ENCODE results near the gene SYNGR3. TPM values are rescaled to one million over a fixed set of nuclear protein-coding genes. Genes with fewer than 3 reads are reported as not detected.

The SYNGR3 gene
- total and polyA plus RNA-seq, 2 of the 13 experiments (the other 11 are each of a cell fraction or from before 2014, with no cell fraction given), result 0.97 to 5.7 TPM

- Histone ChIP-seq H3K36me3 (replicated peaks in 1 of 2; ENCODE audit: control insufficient read depth in 1 of 2, insufficient read depth in 2 of 2, low read length in 2 of 2) (no peaks in the 10 kb centered on the region), H3K4me1 (ENCODE audit: insufficient read depth, low read length) (peaks cover 51% of the 10 kb centered on the region), H3K27me3 (ENCODE audit: control insufficient read depth in 1 of 2, insufficient read depth in 2 of 2, low read length in 2 of 2) (peaks cover 0 to 5% of the 10 kb centered on the region in 2 experiments; a peak in 1 of 5 replicates), H3K79me2 (ENCODE audit: insufficient read depth, low read length) (peaks cover 14% of the 10 kb centered on the region), H3K4me2 (ENCODE audit: low read depth, low read length) (no peak overlapping the region), H3K9ac (ENCODE audit: insufficient read depth, low read depth, low read length) (no peak overlapping the region), H3K4me3 (replicated peaks in 1 of 3; ENCODE audit: insufficient read depth in 1 of 3, low read depth in 2 of 3, low read length in 3 of 3) (no peak overlapping the region), H3K27ac (ENCODE audit: extremely low read length, insufficient read depth, low read length) (no peak overlapping the region), H3K9me3 (ENCODE audit: low read length) (no peaks in the 10 kb centered on the region), H4K20me1 (ENCODE audit: insufficient read depth, low read length) (no peaks in the 10 kb centered on the region; the same call in 1 of the 2 replicates), H2AFZ (ENCODE audit: low read length) (no peak overlapping the region)
- WGBS (ENCODE audit: low lambda C conversion rate), result 84% methylated on average over 20 of the region's 21 CpGs
- in situ Hi-C loops (cut with HindIII; ENCODE audit: extremely low pct_ligation_motif_present, low pct_unique_long_range_greater_than_20kb), result no loop called here
- DNase-seq (ENCODE audit: low spot score) (no peak), FAIRE-seq (no peak), ATAC-seq (no peak)
- no TSS peak for BruUV-seq (replicated peaks)
- intact Hi-C loops (cut with micrococcal nuclease; ENCODE audit: unreplicated experiment), result no loop called here
- TF ChIP-seq SOX13 (IDR thresholded peaks at IDR 0.05), result no peak
- TF ChIP-seq SOX13 (CRISPR knock-in tag; conservative IDR thresholded peaks at IDR 0.05 in 1 of 2, IDR thresholded peaks at IDR 0.05 in 1 of 2), result no peak
- TF ChIP-seq ERF (CRISPR knock-in tag; IDR thresholded peaks at IDR 0.05), result no peak
- TF ChIP-seq ZNF713 (CRISPR knock-in tag; IDR thresholded peaks at IDR 0.05), result no peak
- TF ChIP-seq ZNF382 (CRISPR knock-in tag; IDR thresholded peaks at IDR 0.05; ENCODE audit: borderline replicate concordance), result no peak
- TF ChIP-seq, protein P1, sequence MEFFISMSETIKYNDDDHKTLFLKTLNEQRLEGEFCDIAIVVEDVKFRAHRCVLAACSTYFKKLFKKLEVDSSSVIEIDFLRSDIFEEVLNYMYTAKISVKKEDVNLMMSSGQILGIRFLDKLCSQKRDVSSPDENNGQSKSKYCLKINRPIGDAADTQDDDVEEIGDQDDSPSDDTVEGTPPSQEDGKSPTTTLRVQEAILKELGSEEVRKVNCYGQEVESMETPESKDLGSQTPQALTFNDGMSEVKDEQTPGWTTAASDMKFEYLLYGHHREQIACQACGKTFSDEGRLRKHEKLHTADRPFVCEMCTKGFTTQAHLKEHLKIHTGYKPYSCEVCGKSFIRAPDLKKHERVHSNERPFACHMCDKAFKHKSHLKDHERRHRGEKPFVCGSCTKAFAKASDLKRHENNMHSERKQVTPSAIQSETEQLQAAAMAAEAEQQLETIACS (CRISPR knock-in tag; IDR thresholded peaks at IDR 0.05), result no peak
- no peak for TF ChIP-seq ZNF747 (CRISPR knock-in tag; IDR thresholded peaks at IDR 0.05; ENCODE audit: borderline replicate concordance)
- no peak for TF ChIP-seq ZNF776 (CRISPR knock-in tag; IDR thresholded peaks at IDR 0.05)
- TF ChIP-seq SOX5 (CRISPR knock-in tag; IDR thresholded peaks at IDR 0.05; ENCODE audit: borderline replicate concordance), result no peak
- no peak for TF ChIP-seq ZNF354B (CRISPR knock-in tag; IDR thresholded peaks at IDR 0.05)
- TF ChIP-seq ZZZ3 (CRISPR knock-in tag; IDR thresholded peaks at IDR 0.05; ENCODE audit: borderline replicate concordance), result no peak
- ChIA-PET POLR2A (interaction anchor here (2.5 to 5.8 kb wide), 4 partner anchors 15 to 21 kb away, joined by 8 to 139 read pairs (median 74); partner anchors contain the start of genes NDUFB10, RNF151 and RPS2), CTCF (ENCODE audit: low intra/inter-chr PET ratio, low total read pairs) (no interaction called here)
Observed at GRCh38 chr16:1944612-1945199, 45.1 kb upstream of the SYNGR3 start.

Measured in HepG2 (cell line).